NCI-H345 treated with DMSO at 0.1 percent for 48 hours (cell line): Measurements from ENCODE around the gene CTU2.

Source experiments
- DNase-seq: peaks from one replicate; lab custom pipeline; 2025; ENCODE audit not compliant: unreplicated experiment; lab: John Stamatoyannopoulos, UW

The CTU2 gene

GRCh38 chr16:88726981-88727380, 20.7 kb downstream of the CTU2 start:
- no peak for DNase-seq

GRCh38 chr16:88727871-88728270, 21.6 kb downstream of the CTU2 start:
- no peak for DNase-seq

DNA sequence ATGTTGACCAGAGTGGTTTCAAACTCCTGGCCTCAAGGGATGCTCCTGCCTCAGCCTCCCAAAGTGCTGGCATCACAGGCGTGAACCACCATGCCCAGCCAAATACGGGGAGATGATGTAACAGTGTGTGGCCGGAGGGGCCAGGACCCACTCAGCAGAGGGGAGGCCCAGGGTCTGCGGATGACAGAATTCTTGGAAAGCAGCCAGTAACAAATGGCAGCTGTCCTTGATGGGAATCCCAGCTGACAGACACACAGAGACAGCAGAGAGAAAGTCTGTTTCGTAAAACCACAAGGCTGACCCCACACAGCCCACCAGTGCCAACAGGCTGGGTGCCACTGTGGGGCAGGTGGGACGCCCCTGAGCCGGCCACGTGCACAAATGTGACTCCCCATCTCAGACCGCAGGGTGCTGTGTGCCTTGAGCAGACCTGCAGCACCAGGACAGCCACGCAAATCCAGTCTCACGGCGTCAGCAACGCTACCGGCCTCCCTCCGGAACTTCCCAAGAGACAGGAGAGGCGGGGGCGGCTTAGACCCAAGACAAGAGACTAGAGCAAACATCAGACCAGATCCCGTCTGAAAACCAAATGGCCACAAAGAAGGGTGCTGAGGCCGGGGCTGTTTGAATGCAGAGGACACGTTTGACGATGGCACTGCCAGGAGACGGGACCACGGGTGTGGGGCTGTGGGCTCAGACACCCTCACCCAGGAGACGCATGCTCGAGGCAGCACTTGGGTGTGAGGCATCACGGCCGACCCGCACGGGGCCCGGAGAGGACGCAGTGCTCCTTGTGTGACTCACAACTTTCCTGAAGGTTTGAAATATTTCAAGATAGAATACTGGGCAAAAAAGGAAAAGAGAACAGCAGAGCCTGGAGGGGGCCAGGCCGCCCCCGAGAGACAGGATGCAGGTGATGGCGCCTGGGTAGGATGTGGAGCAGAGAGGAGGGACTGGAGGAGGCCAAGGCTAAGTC, 24.6 kb downstream of the CTU2 start:
- DNase-seq = no peak

GRCh38 chr16:88731699-88732098, 25.4 kb downstream of the CTU2 start:
- DNase-seq = no peak

DNA sequence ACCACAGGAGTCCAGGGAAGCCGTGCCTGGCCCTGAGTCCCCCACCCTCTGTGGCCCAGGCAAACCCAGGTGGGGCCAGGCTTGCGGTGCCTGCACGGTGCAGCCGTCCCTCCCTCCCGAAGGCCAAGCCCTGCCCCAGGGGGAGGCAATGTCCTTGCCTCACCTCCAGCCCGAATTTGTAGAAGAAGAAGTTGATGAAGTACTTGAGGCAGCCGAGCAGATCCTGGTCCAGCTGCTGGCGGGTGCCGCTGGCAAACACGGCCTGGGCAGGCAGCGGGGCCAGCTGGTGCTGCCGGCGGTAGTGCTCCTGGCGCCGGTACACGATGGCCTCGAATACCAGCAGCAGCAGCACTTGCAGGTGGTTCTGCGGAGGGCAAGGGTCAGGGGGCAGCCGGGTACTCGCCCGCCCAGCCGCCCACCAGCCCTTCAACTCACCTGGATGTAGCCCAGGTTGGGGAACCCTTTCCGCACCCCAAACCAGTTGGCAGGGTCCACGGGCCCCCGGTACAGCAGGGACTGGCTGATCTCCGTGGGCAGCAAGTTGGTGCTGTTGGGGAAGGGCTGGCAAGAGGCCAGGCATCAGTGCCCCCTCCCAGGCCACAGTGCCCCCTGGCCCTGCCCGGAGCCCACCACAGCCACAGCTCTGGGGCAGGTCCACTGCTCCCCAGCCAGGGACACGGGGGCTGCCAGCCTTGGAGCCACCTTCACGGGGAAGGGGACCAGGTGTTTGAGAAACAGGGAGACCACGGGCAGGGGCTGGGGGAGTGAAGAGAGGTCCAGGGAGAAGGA, 26.1 kb downstream of the CTU2 start:
- DNase-seq = no peak

- DNase-seq = no peak
Observed at GRCh38 chr16:88732961-88733294, 26.6 kb downstream of the CTU2 start.

DNA sequence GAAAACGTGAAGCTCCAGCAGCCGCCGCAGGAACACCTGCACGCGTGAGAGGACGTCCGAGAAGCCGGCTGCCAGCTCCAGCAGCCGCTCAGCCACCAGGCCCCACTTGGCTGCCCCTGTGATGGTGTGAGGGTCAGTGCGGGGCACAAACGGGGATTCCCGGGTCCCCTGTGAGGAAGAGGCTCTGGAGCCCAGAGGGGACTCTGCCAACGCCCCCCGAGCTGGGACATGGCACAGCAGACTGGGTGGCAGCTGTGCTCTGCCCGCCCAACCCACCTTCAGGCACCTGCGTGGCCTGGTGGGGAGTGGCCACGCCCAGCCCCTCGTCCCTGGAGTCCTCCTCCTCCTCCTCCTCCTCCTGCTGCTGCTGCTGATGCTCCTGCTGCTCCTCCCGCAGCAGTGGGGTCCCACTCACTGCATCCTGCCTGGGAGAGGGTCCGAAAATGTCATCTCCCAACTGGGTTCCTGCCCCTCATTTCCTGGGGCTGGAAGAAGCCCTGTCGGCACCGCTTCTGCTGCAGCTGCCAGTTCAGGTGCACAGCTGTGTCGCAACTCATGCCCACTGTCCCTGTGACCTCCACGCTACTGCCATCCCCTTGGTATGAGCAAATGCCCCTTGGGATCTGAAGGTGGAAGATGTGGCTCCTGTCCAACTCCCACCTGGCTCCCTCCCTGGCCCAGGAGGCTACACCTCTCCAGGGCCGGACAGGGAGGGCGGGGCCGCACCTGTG, 27.5 kb downstream of the CTU2 start:
- DNase-seq = no peak

GRCh38 chr16:88734361-88734728, 28.0 kb downstream of the CTU2 start:
- no peak for DNase-seq

GRCh38 chr16:88735121-88735520, 28.8 kb downstream of the CTU2 start:
- no peak for DNase-seq

DNA sequence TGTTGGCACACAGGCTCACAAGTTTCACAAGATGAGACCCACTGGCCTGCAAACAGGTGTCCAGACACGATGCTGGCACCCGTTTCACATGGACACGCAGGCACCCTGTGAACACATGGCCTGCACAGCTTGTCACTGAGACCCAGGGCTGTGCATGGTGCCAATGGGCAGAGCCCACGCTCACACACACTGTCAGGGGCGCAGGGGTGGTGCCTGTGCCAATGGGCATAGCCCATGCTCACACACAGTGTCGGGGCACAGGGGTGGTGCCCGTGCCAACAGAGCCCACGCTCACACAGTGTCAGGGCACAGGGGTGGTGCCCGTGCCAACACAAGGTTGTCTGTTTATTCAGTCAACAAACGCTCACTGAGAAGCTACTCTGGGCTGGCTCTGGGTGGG, 29.3 kb downstream of the CTU2 start:
- no peak for DNase-seq

GRCh38 chr16:88736088-88736487, 29.8 kb downstream of the CTU2 start:
- no peak for DNase-seq

DNA sequence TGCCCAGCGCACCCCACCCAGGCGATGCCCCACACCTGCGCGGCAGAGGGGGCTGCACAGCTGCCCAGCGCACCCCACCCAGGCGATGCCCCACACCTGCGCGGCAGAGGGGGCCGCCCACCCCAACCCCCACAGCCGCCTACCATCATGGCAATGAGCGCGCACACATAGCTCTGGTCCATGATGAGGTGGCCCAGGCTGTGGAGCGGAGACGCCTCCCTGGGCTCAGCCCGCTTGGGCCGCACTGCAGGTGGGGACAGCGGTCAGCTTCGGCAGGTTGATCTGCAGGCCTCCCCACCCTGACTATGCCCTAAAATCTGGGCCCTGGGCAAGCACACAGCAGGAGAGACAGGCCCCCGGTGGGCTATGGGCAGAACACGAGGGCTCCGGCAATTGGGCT, 30.2 kb downstream of the CTU2 start:
- no peak for DNase-seq

- DNase-seq = no peak
Observed at GRCh38 chr16:88737298-88738150, 31.2 kb downstream of the CTU2 start.

- no peak for DNase-seq
Observed at GRCh38 chr16:88738151-88739084, 32.1 kb downstream of the CTU2 start.

GRCh38 chr16:88739139-88739976, 33.1 kb downstream of the CTU2 start:
- no peak for DNase-seq

DNA sequence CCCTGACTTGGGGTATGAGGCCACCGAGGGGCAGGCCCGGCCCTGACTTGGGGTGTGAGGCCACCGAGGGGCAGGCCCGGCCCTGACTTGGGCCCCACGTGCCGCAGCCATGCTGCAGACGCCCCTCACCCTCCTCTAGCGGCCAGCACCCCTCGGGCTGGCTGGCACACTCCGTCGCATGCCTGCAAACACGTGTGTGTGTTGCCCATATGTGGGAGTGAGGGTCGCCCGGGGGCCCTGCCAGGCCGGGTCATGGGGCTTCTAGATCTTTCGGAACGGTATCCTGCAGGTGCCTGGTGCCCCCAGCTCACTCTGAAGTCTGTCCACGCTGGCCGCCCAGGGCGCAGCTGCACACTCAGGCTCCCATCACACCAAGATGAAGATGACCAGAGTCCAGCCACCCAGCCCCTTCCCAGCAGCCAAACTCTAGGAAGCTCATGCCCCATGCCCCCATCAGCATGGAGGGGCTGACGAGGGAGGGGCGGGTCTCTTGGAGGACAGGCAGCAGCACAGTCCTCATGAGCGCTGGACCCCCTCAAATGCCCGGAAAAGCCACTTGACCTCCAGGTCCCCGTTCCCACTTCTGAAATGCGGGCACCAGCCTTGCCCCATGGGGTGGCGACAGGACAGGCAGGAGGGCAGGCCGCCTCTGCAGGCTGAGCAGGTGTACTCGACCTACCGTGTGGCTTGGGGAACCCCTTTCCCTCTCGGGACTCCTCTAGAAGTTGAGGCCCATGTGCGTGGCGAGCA, 33.8 kb downstream of the CTU2 start:
- DNase-seq = no peak

DNA sequence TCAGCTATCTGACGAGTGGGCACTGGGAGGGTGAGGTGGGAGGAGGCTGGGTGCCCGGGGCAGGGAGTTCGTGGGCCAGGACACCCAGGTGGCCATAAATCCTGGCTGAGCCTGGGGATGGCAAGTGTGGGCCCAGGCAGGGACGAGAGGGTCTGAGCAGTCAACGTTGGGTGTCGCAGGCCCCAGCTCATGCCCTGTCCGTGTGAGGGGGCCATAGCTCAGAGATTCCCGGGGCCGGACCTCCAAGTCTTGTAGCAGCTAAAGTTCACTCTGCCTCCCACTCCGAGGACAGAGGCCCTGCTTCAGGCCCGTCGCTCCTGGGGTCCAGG, 34.4 kb downstream of the CTU2 start:
- no peak for DNase-seq

GRCh38 chr16:88741368-88741767, 35.1 kb downstream of the CTU2 start:
- DNase-seq = no peak
